ENCODE measurements around the gene PSTPIP1.
"Not testable (repeated sequence)": the region's sequence is repeated elsewhere in the genome, so short reads cannot be mapped to it uniquely, and the experiment has no call there.

PSTPIP1 gene

GRCh38 chr15:76961268-76962011, 33.5 kb upstream of the PSTPIP1 start:
- no peak overlapping the region for H3K27ac ChIP-seq
- no peak for TF ChIP-seq ZFX (IDR thresholded peaks at IDR 0.05; ENCODE audit: borderline replicate concordance)
- TF ChIP-seq, protein P1, sequence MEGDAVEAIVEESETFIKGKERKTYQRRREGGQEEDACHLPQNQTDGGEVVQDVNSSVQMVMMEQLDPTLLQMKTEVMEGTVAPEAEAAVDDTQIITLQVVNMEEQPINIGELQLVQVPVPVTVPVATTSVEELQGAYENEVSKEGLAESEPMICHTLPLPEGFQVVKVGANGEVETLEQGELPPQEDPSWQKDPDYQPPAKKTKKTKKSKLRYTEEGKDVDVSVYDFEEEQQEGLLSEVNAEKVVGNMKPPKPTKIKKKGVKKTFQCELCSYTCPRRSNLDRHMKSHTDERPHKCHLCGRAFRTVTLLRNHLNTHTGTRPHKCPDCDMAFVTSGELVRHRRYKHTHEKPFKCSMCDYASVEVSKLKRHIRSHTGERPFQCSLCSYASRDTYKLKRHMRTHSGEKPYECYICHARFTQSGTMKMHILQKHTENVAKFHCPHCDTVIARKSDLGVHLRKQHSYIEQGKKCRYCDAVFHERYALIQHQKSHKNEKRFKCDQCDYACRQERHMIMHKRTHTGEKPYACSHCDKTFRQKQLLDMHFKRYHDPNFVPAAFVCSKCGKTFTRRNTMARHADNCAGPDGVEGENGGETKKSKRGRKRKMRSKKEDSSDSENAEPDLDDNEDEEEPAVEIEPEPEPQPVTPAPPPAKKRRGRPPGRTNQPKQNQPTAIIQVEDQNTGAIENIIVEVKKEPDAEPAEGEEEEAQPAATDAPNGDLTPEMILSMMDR (IDR thresholded peaks at IDR 0.05), result no peak

- no peak for TF ChIP-seq ZFX (IDR thresholded peaks at IDR 0.05; ENCODE audit: borderline replicate concordance)
- TF ChIP-seq, protein P1 (IDR thresholded peaks at IDR 0.05), result no peak
Observed at GRCh38 chr15:76962337-76963013, 32.5 kb upstream of the PSTPIP1 start.

DNA sequence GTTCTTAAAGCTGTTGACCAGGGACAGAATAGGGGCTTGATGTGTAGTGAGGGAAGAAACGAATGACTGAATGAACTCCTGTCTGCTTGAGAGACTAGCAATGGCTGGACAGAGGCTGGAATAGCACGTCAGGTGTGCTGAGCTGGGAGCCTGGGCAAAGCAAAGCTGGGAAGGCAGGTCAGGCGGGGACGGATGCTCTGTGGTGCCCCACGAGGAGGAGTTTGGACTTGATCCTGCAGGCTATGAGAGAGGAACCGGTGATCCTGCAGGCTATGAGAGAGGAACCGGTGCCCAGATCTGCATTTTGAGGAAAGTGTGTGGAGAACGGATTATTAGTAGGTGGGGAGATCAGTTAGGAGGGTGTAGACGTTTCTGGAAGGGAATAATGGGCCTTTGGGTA, 31.3 kb upstream of the PSTPIP1 start:
- no peak overlapping the region for H3K27ac ChIP-seq
- TF ChIP-seq, protein P1 (IDR thresholded peaks at IDR 0.05), result no peak
- TF ChIP-seq ZFX (IDR thresholded peaks at IDR 0.05; ENCODE audit: borderline replicate concordance), result no peak

More at GRCh38 chr15:76962337-76963013, 32.5 kb upstream of the PSTPIP1 start:
- no peak overlapping the region for H3K27ac ChIP-seq

DNA sequence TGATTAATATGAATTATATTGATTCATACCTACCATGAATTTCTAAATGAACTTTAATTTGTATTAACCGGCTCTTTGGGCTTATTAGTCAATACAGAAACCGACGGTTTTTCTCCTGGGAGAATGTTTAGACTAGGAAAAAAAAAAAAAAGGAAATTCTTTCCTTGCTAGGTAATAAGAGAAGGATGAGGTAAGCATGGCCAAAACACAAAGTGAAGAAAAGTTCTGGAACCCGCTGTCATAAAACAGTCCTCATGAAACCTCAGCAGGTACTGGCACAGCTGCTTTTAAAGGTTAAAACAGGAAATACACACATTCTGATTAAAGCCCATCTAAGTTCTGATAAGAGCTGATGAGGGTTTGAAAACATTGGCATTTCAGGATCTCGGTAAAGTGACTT, 30.8 kb upstream of the PSTPIP1 start:
- no peak overlapping the region for H3K27ac ChIP-seq
- TF ChIP-seq, protein P1 (IDR thresholded peaks at IDR 0.05), result no peak
- TF ChIP-seq ZFX (IDR thresholded peaks at IDR 0.05; ENCODE audit: borderline replicate concordance), result no peak

- H3K27ac ChIP-seq, result not testable (repeated sequence)
Observed at GRCh38 chr15:76966051-76966450, 28.9 kb upstream of the PSTPIP1 start.

GRCh38 chr15:76967067-76967466, 27.9 kb upstream of the PSTPIP1 start:
- H3K27ac ChIP-seq, result no peak overlapping the region
- TF ChIP-seq, protein P1 (IDR thresholded peaks at IDR 0.05), result no peak
- no peak for TF ChIP-seq ZFX (IDR thresholded peaks at IDR 0.05; ENCODE audit: borderline replicate concordance)

GRCh38 chr15:76968306-76968705, 26.6 kb upstream of the PSTPIP1 start:
- no peak overlapping the region for H3K27ac ChIP-seq
- TF ChIP-seq, protein P1 (IDR thresholded peaks at IDR 0.05), result no peak
- no peak for TF ChIP-seq ZFX (IDR thresholded peaks at IDR 0.05; ENCODE audit: borderline replicate concordance)
